ENCODE results near the gene PAFAH2.
"Not testable (repeated sequence)": the region's sequence is repeated elsewhere in the genome, so short reads cannot be mapped to it uniquely, and the experiment has no call there.

Gene PAFAH2

GRCh38 chr1:26009796-26010447 is 12.1 kb upstream of the PAFAH2 start:
- no peak for DNase-seq

- no peak for DNase-seq
These were observed 8.8 kb upstream of the PAFAH2 start for GRCh38 chr1:26006710-26007109.

- no peak for DNase-seq
These were observed 7.7 kb upstream of the PAFAH2 start for GRCh38 chr1:26005434-26006105.

GRCh38 chr1:26003756-26004155 is 5.9 kb upstream of the PAFAH2 start:
- no peak for DNase-seq

- DNase-seq: no peak
These were observed 5.4 kb upstream of the PAFAH2 start for GRCh38 chr1:26003262-26003661.

- DNase-seq: no peak
These were observed 1.4 kb upstream of the PAFAH2 start for GRCh38 chr1:25999041-25999800.

GRCh38 chr1:25996966-25997827 is 666 bp downstream of the PAFAH2 start:
- DNase-seq: no peak

GRCh38 chr1:25994402-25995150 is 3.3 kb downstream of the PAFAH2 start:
- DNase-seq: no peak

- no peak for DNase-seq
These were observed 4.5 kb downstream of the PAFAH2 start for GRCh38 chr1:25993197-25993951.

- no peak for DNase-seq
These were observed 5.1 kb downstream of the PAFAH2 start for GRCh38 chr1:25992689-25993171.

GRCh38 chr1:25991937-25992688 is 5.8 kb downstream of the PAFAH2 start:
- no peak for DNase-seq

- DNase-seq: no peak
These were observed 7.0 kb downstream of the PAFAH2 start for GRCh38 chr1:25990702-25991395.

- no peak for DNase-seq
These were observed 7.6 kb downstream of the PAFAH2 start for GRCh38 chr1:25990251-25990650.

GRCh38 chr1:25989440-25990234 is 8.2 kb downstream of the PAFAH2 start:
- DNase-seq: no peak

- DNase-seq: no peak
These were observed 9.9 kb downstream of the PAFAH2 start for GRCh38 chr1:25987951-25988350.

GRCh38 chr1:25986773-25987172 is 11.1 kb downstream of the PAFAH2 start:
- DNase-seq: not testable (repeated sequence)

- DNase-seq: no peak
These were observed 12.2 kb downstream of the PAFAH2 start for GRCh38 chr1:25985670-25986069.

- DNase-seq: no peak
These were observed 12.7 kb downstream of the PAFAH2 start for GRCh38 chr1:25985171-25985570.

GRCh38 chr1:25979210-25979609 is 18.7 kb downstream of the PAFAH2 start:
- DNase-seq: no peak

All from stimulated activated CD4-positive, alpha-beta T cell treated with anti-CD3 and anti-CD28 coated beads, Interleukin-2, amount 100 ng/mL, for 48 hours (primary cell).